ENCODE measurements around the gene SLC51B. TPM values are rescaled to one million over a fixed set of nuclear protein-coding genes. Genes with fewer than 3 reads are reported as not detected.
A peak's percentile ranks its signal among the peaks of the same experiment; 100 is the strongest.

The SLC51B gene
- total RNA-seq, 4 donors from 2014 or later, result not detected

- TF ChIP-seq, protein P1, sequence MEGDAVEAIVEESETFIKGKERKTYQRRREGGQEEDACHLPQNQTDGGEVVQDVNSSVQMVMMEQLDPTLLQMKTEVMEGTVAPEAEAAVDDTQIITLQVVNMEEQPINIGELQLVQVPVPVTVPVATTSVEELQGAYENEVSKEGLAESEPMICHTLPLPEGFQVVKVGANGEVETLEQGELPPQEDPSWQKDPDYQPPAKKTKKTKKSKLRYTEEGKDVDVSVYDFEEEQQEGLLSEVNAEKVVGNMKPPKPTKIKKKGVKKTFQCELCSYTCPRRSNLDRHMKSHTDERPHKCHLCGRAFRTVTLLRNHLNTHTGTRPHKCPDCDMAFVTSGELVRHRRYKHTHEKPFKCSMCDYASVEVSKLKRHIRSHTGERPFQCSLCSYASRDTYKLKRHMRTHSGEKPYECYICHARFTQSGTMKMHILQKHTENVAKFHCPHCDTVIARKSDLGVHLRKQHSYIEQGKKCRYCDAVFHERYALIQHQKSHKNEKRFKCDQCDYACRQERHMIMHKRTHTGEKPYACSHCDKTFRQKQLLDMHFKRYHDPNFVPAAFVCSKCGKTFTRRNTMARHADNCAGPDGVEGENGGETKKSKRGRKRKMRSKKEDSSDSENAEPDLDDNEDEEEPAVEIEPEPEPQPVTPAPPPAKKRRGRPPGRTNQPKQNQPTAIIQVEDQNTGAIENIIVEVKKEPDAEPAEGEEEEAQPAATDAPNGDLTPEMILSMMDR (IDR thresholded peaks at IDR 0.05 in 4 of 5, conservative IDR thresholded peaks at IDR 0.05 in 1 of 5), result no peak
- TF ChIP-seq POLR2A (IDR thresholded peaks at IDR 0.05), result peak in 1 of 2 donors; percentile 47
- Histone ChIP-seq H3K4me3 (peak within 1 kb of the TSS; percentile 30 to 46 (median 38)), H3K27me3 (no peaks in the 10 kb centered on the region), H3K36me3 (no peaks in the 10 kb centered on the region), H3K9me3 (no peaks in the 10 kb centered on the region), H3K27ac (peak within 1 kb of the TSS; percentile 54 to 93 (median 88)), H3K4me1 (peaks cover 20 to 23% of the 10 kb centered on the region in 2 donors)
- ATAC-seq (peak; percentile 93 to 95), DNase-seq (peak; percentile 47 to 76)
- in situ Hi-C loops (cut with MboI; ENCODE audit: low sequenced_read_pairs in 4 of 4) (no loop called here), intact Hi-C loops (cut with DNase I; ENCODE audit: low total_unique reads) (no loop called here)
Observed at GRCh38 chr15:65076486-65077290, 31.5 kb downstream of the SLC51B start, which contains the start of gene KBTBD13. TSS of gene KBTBD13 (plus strand) at chr15:65076746. CDS start at chr15:65076816, 70 bp downstream.

- Histone ChIP-seq H3K27me3 (no peaks in the 10 kb centered on the region), H3K4me1 (peaks cover 16 to 21% of the 10 kb centered on the region in 2 donors), H3K36me3 (no peaks in the 10 kb centered on the region), H3K9me3 (no peaks in the 10 kb centered on the region), H3K27ac (peak overlapping the region; percentile 37 to 93 (median 88)), H3K4me3 (peak overlapping the region; percentile 7 to 46 (median 26))
- ATAC-seq (peak in 1 of 2 donors; percentile 3), DNase-seq (no peak)
- intact Hi-C loops (cut with DNase I; ENCODE audit: low total_unique reads) (no loop called here), in situ Hi-C loops (cut with MboI; ENCODE audit: low sequenced_read_pairs in 4 of 4) (no loop called here)
- no peak for TF ChIP-seq POLR2A (IDR thresholded peaks at IDR 0.05)
- TF ChIP-seq, protein P1 (IDR thresholded peaks at IDR 0.05 in 4 of 5, conservative IDR thresholded peaks at IDR 0.05 in 1 of 5), result no peak
Observed at GRCh38 chr15:65077291-65077980, 32.2 kb downstream of the SLC51B start.

DNA sequence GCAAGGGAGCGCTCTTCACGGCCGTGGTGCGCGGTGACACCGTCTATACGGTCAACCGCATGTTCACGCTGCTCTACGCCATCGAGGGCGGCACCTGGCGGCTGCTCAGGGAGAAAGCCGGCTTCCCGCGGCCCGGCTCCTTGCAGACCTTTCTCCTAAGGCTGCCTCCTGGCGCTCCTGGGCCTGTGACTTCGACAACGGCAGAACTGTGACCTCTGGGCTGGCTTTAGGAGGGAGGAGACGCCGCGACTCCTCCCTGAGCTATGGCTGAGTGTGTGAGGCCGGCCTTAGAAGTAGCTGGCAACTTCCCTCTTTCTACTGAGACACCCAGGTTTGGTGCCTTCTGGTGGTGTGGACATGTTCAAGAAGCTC is 32.8 kb downstream of the SLC51B start:
- ATAC-seq (peak; percentile 63 to 64), DNase-seq (peak; percentile 61 to 73)
- in situ Hi-C loops (cut with MboI; ENCODE audit: low sequenced_read_pairs in 4 of 4), result no loop called here
- peaks cover 21 to 24% of the 10 kb centered on the region in 2 donors for H3K4me1 ChIP-seq
- H3K27ac ChIP-seq, result peak overlapping the region; percentile 37 to 93 (median 88)
- intact Hi-C loops (cut with DNase I; ENCODE audit: low total_unique reads), result loop anchor here (1.0 kb wide), 1 partner anchor 24 kb away; no protein-coding TSS in a partner anchor
- TF ChIP-seq POLR2A (IDR thresholded peaks at IDR 0.05), result no peak
- TF ChIP-seq, protein P1 (IDR thresholded peaks at IDR 0.05 in 4 of 5, conservative IDR thresholded peaks at IDR 0.05 in 1 of 5), result peak; percentile 49 to 80 (median 66)
- no peaks in the 10 kb centered on the region for H3K36me3 ChIP-seq
- peak overlapping the region; percentile 7 to 46 (median 26) for H3K4me3 ChIP-seq
- H3K27me3 ChIP-seq, result no peaks in the 10 kb centered on the region
- H3K9me3 ChIP-seq, result no peaks in the 10 kb centered on the region

DNA sequence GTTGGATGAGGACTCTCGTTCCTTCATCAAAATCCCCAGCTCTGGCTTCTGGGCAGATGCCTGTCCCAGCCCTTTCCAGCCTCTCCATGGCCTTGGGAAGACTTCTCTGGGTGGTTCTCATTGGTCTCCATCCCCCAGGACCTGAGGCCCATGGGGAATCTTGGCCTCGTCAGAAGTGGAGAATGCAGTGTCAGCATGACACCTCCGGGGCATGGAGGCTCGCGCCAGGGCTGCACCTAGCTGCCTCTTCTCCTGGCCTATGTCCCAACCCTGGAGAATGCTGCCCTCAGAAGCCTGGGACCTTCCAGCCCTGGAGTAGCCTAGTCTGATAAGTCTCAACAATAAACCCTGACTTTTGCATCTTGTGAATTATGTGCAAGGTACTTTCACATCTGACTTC is 34.4 kb downstream of the SLC51B start:
- in situ Hi-C loops (cut with MboI; ENCODE audit: low sequenced_read_pairs in 4 of 4), result no loop called here
- DNase-seq (no peak), ATAC-seq (no peak)
- H3K4me1 ChIP-seq, result peaks cover 19 to 25% of the 10 kb centered on the region in 2 donors
- TF ChIP-seq POLR2A (IDR thresholded peaks at IDR 0.05), result no peak
- TF ChIP-seq, protein P1 (IDR thresholded peaks at IDR 0.05 in 4 of 5, conservative IDR thresholded peaks at IDR 0.05 in 1 of 5), result no peak
- no peak overlapping the region for H3K27ac ChIP-seq
- no peaks in the 10 kb centered on the region for H3K27me3 ChIP-seq
- no peak overlapping the region for H3K4me3 ChIP-seq
- H3K9me3 ChIP-seq, result no peaks in the 10 kb centered on the region
- H3K36me3 ChIP-seq, result no peaks in the 10 kb centered on the region
- intact Hi-C loops (cut with DNase I; ENCODE audit: low total_unique reads), result no loop called here
